Astrocyte of the cerebellum (primary cell): Measurements from ENCODE around the gene TIMM10B.

Source experiments
- DNase-seq: peaks from one replicate; pipeline ENCODE4 v3.0.0-alpha.2; 2011; ENCODE audit warnings: low read depth
- H3K4me3 ChIP-seq: 2 replicates; pipeline ENCODE4 v1.5.1; 2011; ENCODE audit warnings: mild to moderate bottlenecking, low read depth, low read length, moderate library complexity
- in situ Hi-C: cut with HindIII; loops from 2 replicates; pipeline ENCODE4 v1.10.0; 2017; ENCODE audit warnings: low sequenced_read_pairs
- TF ChIP-seq, protein P1 (sequence below): IDR thresholded peaks from 2 replicates; pipeline ENCODE4 v1.5.1; 2012; ENCODE audit warnings: low read length, low read depth, moderate library complexity, mild to moderate bottlenecking; ENCODE audit errors: missing control alignments

Gene TIMM10B

GRCh38 chr11:6440906-6441358, 40.4 kb upstream of the TIMM10B start, which contains the start of gene HPX:
HPX (minus strand) TSS chr11:6440987; CDS start chr11:6440963, 24 bp downstream.
- no peak within 1 kb of the TSS for H3K4me3 ChIP-seq
- in situ Hi-C loops = no loop called here
- DNase-seq = no peak
- TF ChIP-seq, protein P1, sequence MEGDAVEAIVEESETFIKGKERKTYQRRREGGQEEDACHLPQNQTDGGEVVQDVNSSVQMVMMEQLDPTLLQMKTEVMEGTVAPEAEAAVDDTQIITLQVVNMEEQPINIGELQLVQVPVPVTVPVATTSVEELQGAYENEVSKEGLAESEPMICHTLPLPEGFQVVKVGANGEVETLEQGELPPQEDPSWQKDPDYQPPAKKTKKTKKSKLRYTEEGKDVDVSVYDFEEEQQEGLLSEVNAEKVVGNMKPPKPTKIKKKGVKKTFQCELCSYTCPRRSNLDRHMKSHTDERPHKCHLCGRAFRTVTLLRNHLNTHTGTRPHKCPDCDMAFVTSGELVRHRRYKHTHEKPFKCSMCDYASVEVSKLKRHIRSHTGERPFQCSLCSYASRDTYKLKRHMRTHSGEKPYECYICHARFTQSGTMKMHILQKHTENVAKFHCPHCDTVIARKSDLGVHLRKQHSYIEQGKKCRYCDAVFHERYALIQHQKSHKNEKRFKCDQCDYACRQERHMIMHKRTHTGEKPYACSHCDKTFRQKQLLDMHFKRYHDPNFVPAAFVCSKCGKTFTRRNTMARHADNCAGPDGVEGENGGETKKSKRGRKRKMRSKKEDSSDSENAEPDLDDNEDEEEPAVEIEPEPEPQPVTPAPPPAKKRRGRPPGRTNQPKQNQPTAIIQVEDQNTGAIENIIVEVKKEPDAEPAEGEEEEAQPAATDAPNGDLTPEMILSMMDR = no peak

- H3K4me3 ChIP-seq = no peak overlapping the region
- in situ Hi-C loops = no loop called here
- TF ChIP-seq, protein P1 = no peak
- DNase-seq = no peak
Measured at GRCh38 chr11:6442441-6442840, 38.9 kb upstream of the TIMM10B start.

- TF ChIP-seq, protein P1 = peak; percentile 89
- no peak overlapping the region for H3K4me3 ChIP-seq
- in situ Hi-C loops = no loop called here
- peak; percentile 18 for DNase-seq
Measured at GRCh38 chr11:6443269-6444003, 37.9 kb upstream of the TIMM10B start.

DNA sequence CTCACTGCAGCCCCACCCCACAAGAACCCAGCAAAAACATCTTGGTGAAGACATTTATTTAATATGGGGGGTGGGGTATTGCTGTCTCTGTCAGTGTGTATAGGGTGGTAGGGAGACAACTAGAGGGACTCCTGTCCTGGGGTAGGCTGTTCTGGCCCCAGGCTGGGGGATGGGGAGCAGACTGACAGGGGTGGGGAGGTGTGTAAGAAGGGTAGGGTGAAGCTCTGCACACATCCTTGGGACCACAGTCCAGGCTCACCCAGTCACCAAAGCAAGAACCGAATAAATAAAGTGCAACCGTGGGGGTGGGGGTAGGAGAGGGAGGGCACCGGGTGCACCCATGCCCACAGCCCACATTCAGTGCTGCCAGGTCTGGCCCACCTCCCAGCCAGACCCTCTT, 32.7 kb upstream of the TIMM10B start:
- TF ChIP-seq, protein P1 = no peak
- in situ Hi-C loops = no loop called here
- no peak for DNase-seq
- H3K4me3 ChIP-seq = no peak overlapping the region

- TF ChIP-seq, protein P1 = no peak
Measured at GRCh38 chr11:6452219-6452618, 29.1 kb upstream of the TIMM10B start.

DNA sequence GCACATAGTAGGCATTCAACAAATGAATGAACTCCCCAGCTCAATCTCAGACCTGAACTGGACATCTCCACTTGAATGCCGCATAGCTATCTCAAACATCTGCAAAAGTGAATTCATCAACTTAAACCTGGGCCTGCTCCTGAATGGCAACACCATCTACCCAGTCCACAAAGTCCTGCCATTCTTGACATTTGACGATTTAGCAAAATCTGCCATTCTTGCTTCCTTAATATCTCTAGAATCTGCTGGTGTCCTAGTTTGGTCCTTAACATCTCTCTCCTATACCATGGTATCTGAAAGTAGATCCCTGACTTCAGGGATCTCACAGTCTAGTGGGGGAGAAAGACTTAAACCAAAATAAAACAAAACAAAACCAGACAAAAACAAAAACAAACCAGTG, 28.1 kb upstream of the TIMM10B start:
- H3K4me3 ChIP-seq = no peak overlapping the region
- DNase-seq = no peak
- in situ Hi-C loops = no loop called here
- TF ChIP-seq, protein P1 = no peak

More at GRCh38 chr11:6452219-6452618, 29.1 kb upstream of the TIMM10B start:
- DNase-seq = no peak
- in situ Hi-C loops = no loop called here
- no peak overlapping the region for H3K4me3 ChIP-seq
